Measurements from ENCODE around the gene CYBC1.

DNA sequence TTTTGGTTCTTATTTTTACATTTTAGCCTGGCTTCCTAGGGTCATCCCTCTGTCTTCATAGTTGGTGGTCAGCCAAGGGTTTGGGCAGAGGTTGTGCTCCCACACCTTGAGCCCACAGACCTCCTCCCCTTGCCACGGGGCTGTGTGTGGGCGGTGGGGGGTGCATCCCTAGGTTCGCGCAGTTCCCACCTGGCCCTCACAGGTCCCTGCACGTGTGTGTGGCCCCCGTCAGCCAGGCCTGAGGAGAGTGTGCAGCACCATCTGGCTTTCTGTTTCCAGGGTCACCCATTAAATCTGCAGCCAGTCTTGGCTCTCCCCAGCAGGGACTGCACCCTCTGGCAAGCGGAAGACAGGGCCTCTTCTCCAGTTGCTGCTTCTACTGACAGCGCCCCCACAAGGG is 18.5 kb downstream of the CYBC1 start:
- TF ChIP-seq RXRA (IDR thresholded peaks at IDR 0.05) (no peak), NR2F2 (IDR thresholded peaks at IDR 0.05) (no peak), MAX (IDR thresholded peaks at IDR 0.05) (no peak), SP1 (IDR thresholded peaks at IDR 0.05) (no peak), JUND (IDR thresholded peaks at IDR 0.05) (no peak), TAF1 (conservative IDR thresholded peaks at IDR 0.05) (no peak), HNF4G (IDR thresholded peaks at IDR 0.05) (no peak), FOXA1 (IDR thresholded peaks at IDR 0.05) (no peak), EGR1 (IDR thresholded peaks at IDR 0.05; ENCODE audit: low read depth in 2 of 2) (no peak)
- TF ChIP-seq, protein P1, sequence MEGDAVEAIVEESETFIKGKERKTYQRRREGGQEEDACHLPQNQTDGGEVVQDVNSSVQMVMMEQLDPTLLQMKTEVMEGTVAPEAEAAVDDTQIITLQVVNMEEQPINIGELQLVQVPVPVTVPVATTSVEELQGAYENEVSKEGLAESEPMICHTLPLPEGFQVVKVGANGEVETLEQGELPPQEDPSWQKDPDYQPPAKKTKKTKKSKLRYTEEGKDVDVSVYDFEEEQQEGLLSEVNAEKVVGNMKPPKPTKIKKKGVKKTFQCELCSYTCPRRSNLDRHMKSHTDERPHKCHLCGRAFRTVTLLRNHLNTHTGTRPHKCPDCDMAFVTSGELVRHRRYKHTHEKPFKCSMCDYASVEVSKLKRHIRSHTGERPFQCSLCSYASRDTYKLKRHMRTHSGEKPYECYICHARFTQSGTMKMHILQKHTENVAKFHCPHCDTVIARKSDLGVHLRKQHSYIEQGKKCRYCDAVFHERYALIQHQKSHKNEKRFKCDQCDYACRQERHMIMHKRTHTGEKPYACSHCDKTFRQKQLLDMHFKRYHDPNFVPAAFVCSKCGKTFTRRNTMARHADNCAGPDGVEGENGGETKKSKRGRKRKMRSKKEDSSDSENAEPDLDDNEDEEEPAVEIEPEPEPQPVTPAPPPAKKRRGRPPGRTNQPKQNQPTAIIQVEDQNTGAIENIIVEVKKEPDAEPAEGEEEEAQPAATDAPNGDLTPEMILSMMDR (IDR thresholded peaks at IDR 0.05; ENCODE audit: low read depth, low read length, missing input control): no peak

Data from liver (tissue), 3 donors.